ENCODE results near the gene DNAL1. TPM values are rescaled to one million over a fixed set of nuclear protein-coding genes. Genes with fewer than 3 reads are reported as not detected.

DNAL1 gene
- total and polyA plus RNA-seq, 9 of the 15 experiments (the other 6 are each of a cell fraction or from before 2014, with no cell fraction given) = 1.6 to 11.7 (median 4.8) TPM

DNA sequence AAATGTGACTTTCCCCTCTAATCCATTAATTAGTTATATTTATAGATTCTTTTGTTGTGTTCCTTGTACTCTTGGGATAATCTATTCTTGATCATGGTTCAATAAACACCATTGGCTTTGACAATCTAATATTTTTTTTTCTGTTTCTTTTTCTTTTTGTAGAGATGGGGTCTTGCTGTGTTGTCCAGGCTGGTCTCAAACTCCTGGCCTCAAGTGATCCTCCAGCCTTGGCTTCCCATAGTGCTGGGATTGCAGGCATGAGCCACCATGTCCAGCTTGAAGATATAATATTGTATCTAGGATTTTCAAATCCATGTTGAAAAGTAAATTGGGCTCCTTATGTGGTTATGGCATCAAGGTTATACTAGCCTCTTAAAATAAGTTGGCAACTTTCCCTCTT is 6.2 kb downstream of the DNAL1 start (continued):
- no peak for TF ChIP-seq RB1 (IDR thresholded peaks at IDR 0.05; ENCODE audit: low read depth)

GRCh38 chr14:73655851-73656250 is 11.1 kb downstream of the DNAL1 start:
- CTCF ChIA-PET (ENCODE audit: low intra/inter-chr PET ratio) = interaction anchor here (0.7 kb wide), 1 partner anchor 680 kb away, joined by 3 read pairs; no protein-coding TSS in a partner anchor
- no peak for TF ChIP-seq YY1 (IDR thresholded peaks at IDR 0.05; ENCODE audit: borderline replicate concordance in 1 of 3, control insufficient read depth in 1 of 3, extremely low read depth in 1 of 3, insufficient read depth in 3 of 3, insufficient read length in 1 of 3, insufficient replicate concordance in 2 of 3, low read depth in 1 of 3, low read length in 2 of 3)
- TF ChIP-seq SMAD4 (CRISPR knock-in tag; conservative IDR thresholded peaks at IDR 0.05) = no peak
- no peak for TF ChIP-seq GMEB1 (CRISPR knock-in tag; IDR thresholded peaks at IDR 0.05)
- TF ChIP-seq SREBF2 (CRISPR knock-in tag; IDR thresholded peaks at IDR 0.05) = no peak
- TF ChIP-seq COPS2 (conservative IDR thresholded peaks at IDR 0.05) = no peak
- TF ChIP-seq, protein P1, sequence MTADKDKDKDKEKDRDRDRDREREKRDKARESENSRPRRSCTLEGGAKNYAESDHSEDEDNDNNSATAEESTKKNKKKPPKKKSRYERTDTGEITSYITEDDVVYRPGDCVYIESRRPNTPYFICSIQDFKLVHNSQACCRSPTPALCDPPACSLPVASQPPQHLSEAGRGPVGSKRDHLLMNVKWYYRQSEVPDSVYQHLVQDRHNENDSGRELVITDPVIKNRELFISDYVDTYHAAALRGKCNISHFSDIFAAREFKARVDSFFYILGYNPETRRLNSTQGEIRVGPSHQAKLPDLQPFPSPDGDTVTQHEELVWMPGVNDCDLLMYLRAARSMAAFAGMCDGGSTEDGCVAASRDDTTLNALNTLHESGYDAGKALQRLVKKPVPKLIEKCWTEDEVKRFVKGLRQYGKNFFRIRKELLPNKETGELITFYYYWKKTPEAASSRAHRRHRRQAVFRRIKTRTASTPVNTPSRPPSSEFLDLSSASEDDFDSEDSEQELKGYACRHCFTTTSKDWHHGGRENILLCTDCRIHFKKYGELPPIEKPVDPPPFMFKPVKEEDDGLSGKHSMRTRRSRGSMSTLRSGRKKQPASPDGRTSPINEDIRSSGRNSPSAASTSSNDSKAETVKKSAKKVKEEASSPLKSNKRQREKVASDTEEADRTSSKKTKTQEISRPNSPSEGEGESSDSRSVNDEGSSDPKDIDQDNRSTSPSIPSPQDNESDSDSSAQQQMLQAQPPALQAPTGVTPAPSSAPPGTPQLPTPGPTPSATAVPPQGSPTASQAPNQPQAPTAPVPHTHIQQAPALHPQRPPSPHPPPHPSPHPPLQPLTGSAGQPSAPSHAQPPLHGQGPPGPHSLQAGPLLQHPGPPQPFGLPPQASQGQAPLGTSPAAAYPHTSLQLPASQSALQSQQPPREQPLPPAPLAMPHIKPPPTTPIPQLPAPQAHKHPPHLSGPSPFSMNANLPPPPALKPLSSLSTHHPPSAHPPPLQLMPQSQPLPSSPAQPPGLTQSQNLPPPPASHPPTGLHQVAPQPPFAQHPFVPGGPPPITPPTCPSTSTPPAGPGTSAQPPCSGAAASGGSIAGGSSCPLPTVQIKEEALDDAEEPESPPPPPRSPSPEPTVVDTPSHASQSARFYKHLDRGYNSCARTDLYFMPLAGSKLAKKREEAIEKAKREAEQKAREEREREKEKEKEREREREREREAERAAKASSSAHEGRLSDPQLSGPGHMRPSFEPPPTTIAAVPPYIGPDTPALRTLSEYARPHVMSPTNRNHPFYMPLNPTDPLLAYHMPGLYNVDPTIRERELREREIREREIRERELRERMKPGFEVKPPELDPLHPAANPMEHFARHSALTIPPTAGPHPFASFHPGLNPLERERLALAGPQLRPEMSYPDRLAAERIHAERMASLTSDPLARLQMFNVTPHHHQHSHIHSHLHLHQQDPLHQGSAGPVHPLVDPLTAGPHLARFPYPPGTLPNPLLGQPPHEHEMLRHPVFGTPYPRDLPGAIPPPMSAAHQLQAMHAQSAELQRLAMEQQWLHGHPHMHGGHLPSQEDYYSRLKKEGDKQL (CRISPR knock-in tag; IDR thresholded peaks at IDR 0.05; ENCODE audit: borderline replicate concordance) = no peak
- TF ChIP-seq, protein P2, sequence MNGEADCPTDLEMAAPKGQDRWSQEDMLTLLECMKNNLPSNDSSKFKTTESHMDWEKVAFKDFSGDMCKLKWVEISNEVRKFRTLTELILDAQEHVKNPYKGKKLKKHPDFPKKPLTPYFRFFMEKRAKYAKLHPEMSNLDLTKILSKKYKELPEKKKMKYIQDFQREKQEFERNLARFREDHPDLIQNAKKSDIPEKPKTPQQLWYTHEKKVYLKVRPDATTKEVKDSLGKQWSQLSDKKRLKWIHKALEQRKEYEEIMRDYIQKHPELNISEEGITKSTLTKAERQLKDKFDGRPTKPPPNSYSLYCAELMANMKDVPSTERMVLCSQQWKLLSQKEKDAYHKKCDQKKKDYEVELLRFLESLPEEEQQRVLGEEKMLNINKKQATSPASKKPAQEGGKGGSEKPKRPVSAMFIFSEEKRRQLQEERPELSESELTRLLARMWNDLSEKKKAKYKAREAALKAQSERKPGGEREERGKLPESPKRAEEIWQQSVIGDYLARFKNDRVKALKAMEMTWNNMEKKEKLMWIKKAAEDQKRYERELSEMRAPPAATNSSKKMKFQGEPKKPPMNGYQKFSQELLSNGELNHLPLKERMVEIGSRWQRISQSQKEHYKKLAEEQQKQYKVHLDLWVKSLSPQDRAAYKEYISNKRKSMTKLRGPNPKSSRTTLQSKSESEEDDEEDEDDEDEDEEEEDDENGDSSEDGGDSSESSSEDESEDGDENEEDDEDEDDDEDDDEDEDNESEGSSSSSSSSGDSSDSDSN (IDR thresholded peaks at IDR 0.05; ENCODE audit: borderline replicate concordance in 1 of 2, low read depth in 2 of 2, low read length in 2 of 2) = no peak
- no peak for TF ChIP-seq ZNF780A (CRISPR knock-in tag; IDR thresholded peaks at IDR 0.05)
- TF ChIP-seq HNRNPUL1 (IDR thresholded peaks at IDR 0.05; ENCODE audit: low read length) = no peak
- no peak for TF ChIP-seq ARID2 (IDR thresholded peaks at IDR 0.05)

More at GRCh38 chr14:73655851-73656250, 11.1 kb downstream of the DNAL1 start:
- Histone ChIP-seq H4K20me1 (replicated peaks; ENCODE audit: control insufficient read depth, insufficient read depth, low read length) (no peaks in the 10 kb centered on the region), H3K27ac (ENCODE audit: extremely low read depth, low read depth, low read length) (no peak overlapping the region), H3K4me3 (no peak overlapping the region), H3K9me1 (ENCODE audit: control insufficient read depth, insufficient read depth, low read length) (no peaks in the 10 kb centered on the region), H3K79me2 (ENCODE audit: control insufficient read depth, insufficient read depth, low read length) (no peaks in the 10 kb centered on the region), H3K9me3 (replicated peaks; ENCODE audit: control insufficient read depth, insufficient read depth, low read depth, low read length) (no peaks in the 10 kb centered on the region), H3K27me3 (ENCODE audit: control insufficient read depth in 2 of 2, insufficient read depth in 2 of 2, low read length in 2 of 2) (no peaks in the 10 kb centered on the region), H2AFZ (ENCODE audit: low read depth, low read length) (no peak overlapping the region), H3K9ac (ENCODE audit: insufficient read depth in 1 of 2, low read depth in 2 of 2, low read length in 2 of 2) (no peak overlapping the region), H3K36me3 (ENCODE audit: control insufficient read depth, insufficient read depth, low read length) (no peaks in the 10 kb centered on the region), H3K4me1 (replicated peaks in 1 of 2; ENCODE audit: control insufficient read depth in 2 of 2, insufficient read depth in 2 of 2, low read length in 2 of 2) (no peaks in the 10 kb centered on the region; a peak in 1 of 5 replicates), H3K4me2 (ENCODE audit: insufficient read depth, low read length) (no peak overlapping the region)
- no TSS peak for BruUV-seq (replicated peaks)
- no peak for ATAC-seq
- in situ Hi-C loops (cut with MboI) = no loop called here
- no peak for DNase-seq (ENCODE audit: extremely low read depth in 1 of 4, low spot score in 3 of 4)
- FAIRE-seq = no peak
- 25% methylated on average over 1 of the region's 1 CpG for WGBS (ENCODE audit: insufficient coverage, low coverage, missing lambda C conversion rate)
- POLR2A ChIA-PET = interaction anchor here (0.5 kb wide), 1 partner anchor 168 kb away, joined by 3 read pairs; no protein-coding TSS in a partner anchor
- intact Hi-C loops (cut with micrococcal nuclease) = no loop called here

Data from K562 (cell line).